G401 (cell line): ENCODE data around the gene ROPN1. TPM values are rescaled to one million over a fixed set of nuclear protein-coding genes. Genes with fewer than 3 reads are reported as not detected.

ENCODE experiments used
- DNase-seq: peaks from one replicate; pipeline ENCODE4 v3.0.0-alpha.2; 2015; ENCODE audit warnings: low spot score
- in situ Hi-C: cut with HindIII; loops from 2 replicates; pipeline ENCODE4 v1.10.0; 2016; ENCODE audit warnings: low sequenced_read_pairs, mixed read lengths
- total RNA-seq: library from RNA; depleted of rRNA; stranded (reverse); fragments of >200 nt; shearing (Covaris generic); gene quantifications from 2 replicates; pipeline ENCODE4 v1.2.3, GENCODE V29; 2014

The ROPN1 gene
- total RNA-seq, 1 experiment from 2014 or later, result not detected

DNA sequence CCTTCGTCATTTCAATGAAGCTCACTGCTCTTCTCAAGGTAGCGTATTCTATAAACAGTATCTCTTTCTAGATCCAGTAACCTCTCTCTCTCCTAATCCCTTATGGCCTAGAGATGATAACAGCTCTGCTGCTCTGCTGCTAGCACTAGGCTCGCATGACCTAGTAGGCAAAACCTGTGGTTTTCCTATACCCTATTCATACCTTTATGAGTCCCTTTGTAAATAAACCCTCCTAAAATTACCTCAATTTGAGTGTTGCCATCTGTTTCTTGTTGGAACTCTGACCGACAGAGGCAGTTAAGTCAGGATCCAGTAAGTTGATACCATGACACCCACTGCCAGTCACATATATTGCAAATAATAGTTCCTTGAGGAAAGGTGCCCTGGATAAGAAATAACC lies 38.2 kb downstream of the ROPN1 start:
- in situ Hi-C loops, result no loop called here
- no peak for DNase-seq

DNA sequence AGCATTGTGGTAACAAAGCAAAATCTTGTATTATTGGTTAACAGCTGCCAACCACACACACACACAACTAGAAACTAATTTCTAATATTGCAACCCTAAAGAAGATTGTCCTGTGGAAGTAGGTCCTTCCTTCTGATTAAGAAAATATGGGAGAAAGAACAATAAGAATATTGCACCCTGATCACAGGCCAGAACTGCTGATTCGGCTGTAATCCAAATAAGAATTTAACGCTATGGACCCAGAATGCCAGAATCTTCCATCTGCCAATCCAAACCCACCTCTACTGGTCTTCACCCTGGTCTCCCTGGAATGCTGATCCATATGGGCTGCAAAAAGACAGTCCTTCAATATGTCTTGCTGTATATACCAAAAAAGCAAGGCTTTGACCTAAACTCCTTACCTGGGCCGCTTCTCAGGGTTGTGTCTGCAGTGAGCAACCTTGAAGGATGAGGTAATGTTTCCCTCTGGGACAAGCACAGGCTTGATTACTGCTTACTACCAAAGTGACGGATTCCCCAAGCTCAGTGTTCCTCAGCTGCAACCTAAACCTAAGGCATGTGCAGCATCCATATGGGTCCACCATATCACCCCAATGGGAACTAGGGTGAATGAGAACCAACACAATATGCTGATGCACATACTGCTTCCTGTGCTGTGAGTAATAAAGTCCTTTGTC lies 38.9 kb downstream of the ROPN1 start:
- in situ Hi-C loops, result no loop called here
- no peak for DNase-seq

DNA sequence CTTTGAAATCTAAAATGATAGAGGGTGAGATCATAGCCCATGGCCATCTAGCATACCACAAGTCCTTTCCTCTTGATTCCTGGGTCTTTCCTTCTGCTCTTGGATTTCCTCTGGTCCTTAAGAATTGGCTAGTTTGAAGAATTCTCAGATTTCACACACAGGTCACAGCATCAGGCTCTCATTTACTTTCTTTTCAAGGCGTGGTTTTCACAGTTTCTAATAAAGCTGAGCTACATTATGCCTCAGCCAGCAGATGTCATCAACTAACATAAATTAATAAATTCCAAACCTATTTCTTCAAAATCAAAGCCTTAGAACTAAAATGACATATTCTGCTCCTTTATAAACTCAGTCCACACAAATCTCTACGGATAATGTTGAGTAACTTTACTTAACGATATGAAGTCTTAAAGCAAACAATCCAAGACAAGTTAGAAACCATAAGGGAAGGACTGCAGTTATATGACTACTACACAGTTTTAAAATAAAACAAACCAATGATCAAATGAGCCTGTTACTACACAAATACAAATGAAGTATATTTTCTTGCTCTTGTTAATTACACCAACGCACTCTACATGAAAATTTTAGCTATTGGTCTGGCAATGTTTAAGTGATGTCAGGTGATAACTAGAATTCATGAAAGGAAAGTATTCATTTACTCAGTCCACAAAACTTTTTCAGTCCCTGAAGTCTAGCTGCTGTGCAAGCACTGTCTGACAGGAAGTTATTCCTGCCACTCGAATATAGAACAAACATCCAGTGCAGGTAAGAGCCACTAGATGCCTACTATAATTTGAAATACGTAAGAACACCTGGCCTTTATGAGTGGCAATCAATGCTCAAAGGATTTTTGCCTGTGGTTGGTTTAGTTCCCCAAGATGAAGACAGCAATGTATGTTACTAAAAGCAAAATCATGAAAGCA lies 40.1 kb downstream of the ROPN1 start:
- in situ Hi-C loops, result no loop called here
- no peak for DNase-seq

DNA sequence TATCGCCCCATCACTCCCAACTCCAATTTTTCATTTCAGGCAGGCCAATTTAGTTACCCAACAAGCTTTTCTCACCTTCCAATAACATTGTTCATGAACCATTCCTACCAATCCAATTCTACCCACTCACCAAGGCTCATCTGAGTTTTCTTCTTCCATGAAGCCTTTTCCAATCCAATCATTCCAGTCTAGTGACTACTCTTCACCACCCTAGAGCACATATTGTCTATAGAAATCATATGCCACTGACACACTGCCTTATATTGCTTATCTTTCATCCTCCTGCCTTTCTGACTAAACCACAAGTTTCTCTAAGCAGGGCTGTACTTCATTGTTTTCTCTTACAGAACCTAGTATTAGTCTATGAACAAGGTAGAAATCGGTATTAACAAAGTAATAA lies 42.3 kb downstream of the ROPN1 start:
- DNase-seq, result no peak
- in situ Hi-C loops, result no loop called here

DNA sequence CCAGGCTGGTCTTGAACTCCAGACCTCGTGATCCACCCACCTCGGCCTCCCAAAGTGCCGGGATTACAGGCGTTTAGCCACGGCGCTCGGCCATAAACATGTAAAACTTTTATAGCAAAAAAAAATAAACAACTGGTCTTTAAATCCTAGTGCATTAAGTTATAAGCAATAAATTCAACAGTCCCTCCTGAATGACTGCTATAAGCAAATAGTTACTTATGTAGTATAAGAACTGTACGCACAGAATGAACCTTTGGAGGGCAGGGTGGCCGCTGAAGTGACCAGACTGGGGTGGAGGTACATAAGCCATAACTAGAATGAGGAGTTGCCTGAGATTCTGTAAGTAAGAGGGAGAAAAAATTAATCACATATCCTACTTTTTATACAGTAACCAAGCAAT lies 43.5 kb downstream of the ROPN1 start:
- in situ Hi-C loops, result no loop called here
- no peak for DNase-seq

DNA sequence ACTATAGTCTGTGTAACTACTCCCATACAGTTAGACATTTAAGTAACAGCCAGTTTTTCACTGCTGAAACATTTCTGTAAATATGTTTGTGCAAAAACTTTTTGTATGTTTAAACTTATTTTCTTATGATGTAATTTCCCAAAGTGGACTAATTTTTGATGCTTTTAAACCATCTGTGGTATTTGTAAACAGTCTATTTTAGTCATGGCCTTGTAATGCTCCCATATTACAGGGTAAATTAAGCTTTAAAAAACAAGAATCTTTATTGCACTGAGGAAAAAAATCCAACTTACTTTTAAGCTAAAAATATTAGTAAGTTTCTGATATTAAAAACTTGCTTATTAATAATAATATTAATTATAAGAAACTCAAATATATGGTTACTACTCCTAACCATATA lies 44.4 kb downstream of the ROPN1 start:
- in situ Hi-C loops, result no loop called here
- DNase-seq, result no peak

DNA sequence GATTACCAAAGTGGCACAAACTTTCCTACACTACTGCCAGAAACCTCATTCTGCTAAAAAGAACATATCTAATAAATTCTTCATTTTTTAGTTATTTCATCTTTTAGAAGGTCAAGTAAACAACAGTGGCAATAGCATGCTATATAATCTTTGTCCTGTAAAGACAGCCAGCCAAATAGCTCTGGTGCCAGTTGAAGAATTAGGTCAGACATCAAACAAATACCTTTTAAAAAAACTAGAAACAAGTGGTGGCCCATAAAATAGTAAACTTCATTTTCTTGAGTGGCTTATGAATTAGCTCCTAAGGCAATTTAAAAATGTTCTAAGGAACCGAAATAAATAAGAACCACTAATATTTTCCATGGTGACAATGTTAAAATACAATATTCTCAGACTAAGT lies 50.4 kb downstream of the ROPN1 start:
- DNase-seq, result no peak
- in situ Hi-C loops, result no loop called here

DNA sequence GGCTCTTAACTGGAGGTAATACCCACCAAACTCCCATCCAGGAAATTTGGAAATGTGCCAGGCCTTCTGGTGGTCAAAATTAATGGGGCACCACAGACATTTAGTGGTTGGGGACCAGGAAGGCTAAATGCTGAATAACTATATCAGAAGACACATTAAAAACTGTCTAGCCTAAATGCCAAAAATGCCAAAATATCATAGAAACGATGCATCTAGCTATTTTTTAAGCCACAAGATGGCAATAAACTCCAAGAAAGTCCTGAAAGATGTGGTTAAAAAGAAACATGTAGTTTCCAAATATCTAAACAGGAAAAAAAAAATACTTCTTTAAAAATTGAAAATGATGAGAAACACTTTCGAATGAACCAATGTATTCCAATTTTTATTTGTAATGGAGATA lies 50.8 kb downstream of the ROPN1 start:
- no peak for DNase-seq
- in situ Hi-C loops, result no loop called here

DNA sequence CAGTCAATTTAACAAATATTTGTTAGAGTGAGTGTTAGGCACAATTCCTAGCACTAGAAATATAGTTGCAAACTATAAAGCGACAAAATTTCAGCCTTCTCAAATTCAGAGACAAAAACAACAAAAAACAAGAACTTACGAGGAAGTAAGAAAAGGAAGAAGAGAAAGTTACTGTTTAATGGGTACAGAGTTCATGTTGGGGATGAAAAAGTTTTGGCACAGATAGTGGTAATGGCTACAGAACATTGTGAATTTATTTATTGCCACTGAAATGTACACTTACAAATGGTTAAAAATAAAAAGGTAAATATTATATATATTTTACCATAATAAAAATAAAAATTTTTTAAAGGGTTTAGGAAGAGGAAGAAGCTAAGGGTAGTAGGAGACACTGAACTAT lies 52.2 kb downstream of the ROPN1 start:
- DNase-seq, result no peak
- in situ Hi-C loops, result no loop called here

DNA sequence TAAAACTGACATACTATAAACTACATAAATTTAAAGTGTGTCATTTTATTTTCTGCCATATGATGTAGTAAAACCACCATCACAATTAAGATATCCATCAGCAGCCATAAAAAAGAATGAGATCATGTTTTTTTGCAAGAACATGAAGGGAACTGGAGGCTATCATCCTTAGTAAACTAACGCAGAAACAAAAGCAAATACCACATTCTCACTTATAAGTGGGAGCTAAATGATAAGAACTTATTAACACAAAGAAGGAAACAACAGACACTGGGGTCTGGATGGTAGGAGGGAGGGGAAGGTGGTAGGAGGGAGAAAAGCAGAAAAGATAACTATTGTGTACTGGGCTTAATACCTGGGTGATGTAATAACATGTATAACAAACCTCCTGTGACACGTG lies 55.5 kb downstream of the ROPN1 start:
- in situ Hi-C loops, result no loop called here
- no peak for DNase-seq

DNA sequence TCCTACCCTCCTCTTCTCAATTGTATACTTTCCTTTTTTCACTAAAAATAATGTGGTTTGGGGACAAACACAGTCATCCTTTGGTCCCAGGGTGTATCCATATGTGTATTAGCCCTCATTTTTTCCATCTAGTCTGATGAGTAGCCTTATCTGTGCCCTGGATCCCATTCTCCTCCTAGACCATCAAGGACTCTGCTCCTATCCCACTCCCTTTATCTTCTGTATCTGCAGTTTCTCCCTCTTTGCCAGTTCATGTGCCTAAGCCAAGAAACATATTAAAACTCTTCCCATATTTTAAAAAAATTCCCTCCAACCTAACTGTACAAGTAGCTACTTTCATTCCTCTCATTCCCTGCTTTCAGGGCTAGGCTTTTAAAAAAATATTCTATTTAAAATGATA lies 56.1 kb downstream of the ROPN1 start:
- no peak for DNase-seq
- in situ Hi-C loops, result no loop called here

DNA sequence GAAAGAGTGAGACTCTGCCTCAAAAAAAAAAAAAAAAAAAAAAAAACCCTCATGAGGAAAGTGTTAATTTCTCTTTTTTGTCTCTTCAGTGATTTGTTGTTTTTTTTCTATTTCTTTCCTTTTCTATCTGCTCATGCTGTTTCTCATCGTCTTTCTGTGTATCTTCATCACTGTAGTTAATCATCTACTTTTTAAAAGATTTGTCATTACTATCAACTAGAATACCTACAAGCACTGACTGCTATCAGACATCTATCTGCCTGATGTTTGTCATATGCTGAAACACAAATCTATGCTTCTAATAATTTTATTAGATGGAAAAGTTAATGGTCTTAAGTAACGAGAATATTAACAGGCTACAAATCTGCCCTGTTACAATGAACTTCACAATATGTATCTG lies 57.7 kb downstream of the ROPN1 start:
- in situ Hi-C loops, result no loop called here
- DNase-seq, result no peak

DNA sequence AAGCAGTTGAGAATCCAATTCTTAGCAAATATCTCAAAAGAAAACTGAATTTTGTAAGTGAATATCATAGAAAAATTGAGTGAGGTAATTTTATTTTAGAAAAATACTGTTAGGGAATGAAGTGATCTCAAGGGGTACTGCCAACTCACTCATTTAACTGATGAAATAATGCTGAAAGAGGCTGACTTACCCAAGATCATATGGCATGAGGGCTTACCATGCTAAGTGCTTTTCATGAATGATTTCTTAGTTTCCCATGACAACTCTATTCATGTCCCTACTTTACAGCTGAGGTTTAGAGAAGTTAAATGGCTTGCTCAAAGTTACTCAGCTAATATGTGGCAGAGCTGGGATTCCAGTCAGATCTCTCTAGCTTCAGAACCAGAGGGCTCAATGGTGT lies 61.5 kb downstream of the ROPN1 start:
- in situ Hi-C loops, result no loop called here

DNA sequence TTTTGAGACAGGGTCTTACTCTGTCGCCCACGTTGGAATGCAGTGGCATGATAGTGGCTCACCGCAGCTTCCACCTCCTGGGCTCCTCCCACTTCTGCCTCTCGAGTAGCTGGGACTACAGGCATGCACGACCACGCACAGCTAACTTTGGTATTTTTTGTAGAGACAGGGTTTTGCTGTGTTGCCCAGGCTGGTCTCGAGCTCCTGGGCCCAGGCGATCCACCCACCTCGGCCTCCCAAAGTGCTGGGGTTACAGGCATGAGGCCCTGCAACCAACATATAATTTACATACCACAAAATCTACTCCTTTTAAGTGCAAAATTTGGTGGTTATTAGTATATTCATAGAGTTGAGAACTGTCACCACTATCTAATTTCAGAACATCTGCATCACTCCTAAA lies 62.6 kb downstream of the ROPN1 start:
- in situ Hi-C loops, result no loop called here
- DNase-seq, result no peak

More for the DNA sequence above, 61.5 kb downstream of the ROPN1 start:
- DNase-seq, result no peak

DNA sequence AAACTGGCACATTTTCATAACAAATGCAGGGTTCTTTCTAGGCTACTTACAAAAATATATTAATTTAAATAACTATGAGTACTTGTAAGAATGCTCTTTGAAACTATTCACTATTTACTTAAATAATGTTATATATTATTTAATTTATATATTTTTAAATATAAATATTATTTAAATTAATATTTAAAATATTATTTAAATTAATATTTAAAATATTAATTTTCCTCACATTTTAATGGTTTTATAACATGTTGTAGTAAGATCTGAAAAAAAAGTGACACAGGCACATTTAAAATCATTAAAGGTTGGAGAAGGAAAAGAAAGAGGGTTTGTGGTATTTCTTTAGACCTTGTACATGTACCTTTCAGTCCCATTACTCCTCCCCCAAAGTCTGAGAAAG lies 65.5 kb downstream of the ROPN1 start:
- in situ Hi-C loops, result no loop called here
- DNase-seq, result no peak

DNA sequence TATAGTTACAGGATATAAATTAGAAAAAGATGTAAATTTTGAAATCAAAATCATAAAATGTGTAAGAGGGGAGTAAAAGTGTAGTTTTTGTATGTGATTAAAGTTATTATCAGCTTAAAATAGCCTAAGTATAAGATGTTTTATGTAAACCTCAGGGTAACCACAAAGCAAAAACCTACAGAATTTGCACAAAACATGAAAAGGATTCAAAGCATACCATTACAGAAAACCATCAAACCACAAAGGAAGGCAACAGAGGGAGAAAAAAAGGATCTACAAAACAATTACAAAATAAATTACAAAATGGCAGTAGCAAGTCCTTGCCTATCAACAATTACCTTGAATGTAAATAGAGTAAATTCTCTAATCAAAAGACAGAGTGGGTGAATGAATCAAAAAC lies 71.1 kb downstream of the ROPN1 start:
- in situ Hi-C loops, result no loop called here
- no peak for DNase-seq

DNA sequence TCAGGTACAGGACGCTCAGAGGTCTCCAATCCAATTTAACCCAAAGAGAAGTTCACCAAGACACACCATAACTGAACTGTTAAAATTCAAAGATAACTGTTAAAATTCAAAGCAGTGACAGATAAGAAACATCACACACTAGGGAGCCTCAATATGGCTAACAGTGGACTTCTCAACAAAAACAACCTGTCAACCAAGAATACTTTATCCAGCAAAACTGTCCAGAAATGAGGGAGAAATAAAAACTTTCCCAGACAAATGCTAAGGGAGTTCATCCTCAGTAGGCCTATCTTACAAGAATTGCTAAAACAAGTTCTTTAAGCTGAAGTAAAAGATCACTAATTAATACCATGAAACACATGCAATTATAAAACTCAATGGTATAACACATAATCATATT lies 71.5 kb downstream of the ROPN1 start:
- DNase-seq, result no peak
- in situ Hi-C loops, result no loop called here

DNA sequence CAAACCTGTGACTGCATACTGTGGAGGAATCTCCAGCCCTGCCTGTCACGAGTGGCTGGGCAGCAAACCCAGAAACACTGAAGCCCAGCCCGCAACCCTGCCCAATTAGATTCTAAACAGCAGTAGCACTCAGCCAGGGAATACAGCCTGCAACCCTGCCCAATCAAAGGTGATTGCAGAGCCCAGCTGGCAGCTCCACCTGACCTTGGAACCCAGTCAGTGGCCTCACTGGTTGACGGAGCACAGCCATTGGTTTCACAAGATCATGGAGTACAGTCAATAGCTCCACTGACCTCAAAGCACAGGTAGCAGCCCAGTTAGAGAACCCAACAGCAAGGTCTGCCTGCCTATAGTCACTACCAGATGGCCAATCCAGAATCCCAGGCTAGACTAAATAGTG lies 72.6 kb downstream of the ROPN1 start:
- no peak for DNase-seq
- in situ Hi-C loops, result no loop called here
